HepG2 (cell line): ENCODE measurements around the gene ADAM10. TPM values are rescaled to one million over a fixed set of nuclear protein-coding genes. Genes with fewer than 3 reads are reported as not detected.

Source experiments
- CEBPG ChIP-seq: IDR thresholded peaks from 2 replicates; pipeline ENCODE4 v1.6.1; 2016
- HDAC2 ChIP-seq: sonication (generic); formaldehyde crosslinking; IDR thresholded peaks from 2 replicates; pipeline ENCODE4 v1.4.0; 2020; ENCODE audit warnings: missing genetic modification reagents
- HNRNPUL1 ChIP-seq: fragments of 200-400 bp; formaldehyde crosslinking; IDR thresholded peaks from 2 replicates; pipeline ENCODE4 v1.6.1; 2017; ENCODE audit warnings: low read depth, mild to moderate bottlenecking, low read length, moderate library complexity
- IRX3 ChIP-seq: sonication (generic); formaldehyde crosslinking; IDR thresholded peaks from 2 replicates; pipeline ENCODE4 v1.8.1; 2023; ENCODE audit warnings: mild to moderate bottlenecking, low read depth, missing genetic modification reagents, borderline replicate concordance
- MED8 ChIP-seq: sonication (generic); formaldehyde crosslinking; IDR thresholded peaks from 2 replicates; pipeline ENCODE4 v1.8.1; 2023; ENCODE audit warnings: mild to moderate bottlenecking, missing genetic modification reagents; ENCODE audit not compliant: insufficient replicate concordance
- MTA3 ChIP-seq: sonication (generic); formaldehyde crosslinking; IDR thresholded peaks from 2 replicates; pipeline ENCODE4 v1.4.0; 2020; ENCODE audit warnings: missing genetic modification reagents
- ZNF296 ChIP-seq: sonication (generic); formaldehyde crosslinking; conservative IDR thresholded peaks from 2 replicates; pipeline ENCODE4 v1.5.0; 2020; ENCODE audit warnings: mild to moderate bottlenecking, missing genetic modification reagents
- polyA plus RNA-seq, 8 experiments: library from polyadenylated mRNA; depleted of rRNA in 3 of 8; stranded (reverse) in 7 of 8; unstranded in 1 of 8; fragments of >200 nt; fragmentation: Illumina TruSeq in 4 of 8; extraction: Trizol in 4 of 8; gene quantifications; 2 replicates each; pipeline versions ENCODE4 v1.2.1 to v1.2.3, GENCODE V29; 2011 to 2016; ENCODE audit warnings: low read depth in 4 of 8, missing spikeins in 1 of 8, mixed read lengths in 1 of 8; ENCODE audit not compliant: insufficient read depth in 1 of 8
- total RNA-seq, 5 experiments: library from RNA; depleted of rRNA; stranded (reverse); fragments of >200 nt; fragmentation: Illumina TruSeq; extraction: Trizol; gene quantifications; 2 replicates each; pipeline ENCODE4 v1.2.3, GENCODE V29; 2016; ENCODE audit warnings: low read depth in 1 of 5
- TF ChIP-seq, protein P1 (sequence below): IDR thresholded peaks from 2 replicates; pipeline ENCODE4 v1.6.1; 2016; ENCODE audit warnings: missing biosample characterization, missing genetic modification reagents, low read depth
- TF ChIP-seq, protein P2 (sequence below): fragments of 450-650 bp; IDR thresholded peaks from 2 replicates; pipeline ENCODE4 v1.6.1; 2017
- TF ChIP-seq, protein P3 (sequence below): IDR thresholded peaks from 2 replicates; pipeline ENCODE4 v1.4.0; 2020; ENCODE audit warnings: mild to moderate bottlenecking, missing genetic modification reagents
- TF ChIP-seq, protein P4 (sequence below): sonication (generic); formaldehyde crosslinking; IDR thresholded peaks from 2 replicates; pipeline ENCODE4 v1.8.1; 2023; ENCODE audit warnings: mild to moderate bottlenecking, missing genetic modification reagents
- TF ChIP-seq, protein P5 (sequence below): sonication (generic); formaldehyde crosslinking; conservative IDR thresholded peaks from 2 replicates; pipeline ENCODE4 v1.4.0; 2020; ENCODE audit warnings: missing genetic modification reagents
- TF ChIP-seq, protein P6 (sequence below): sonication (generic); formaldehyde crosslinking; IDR thresholded peaks from 2 replicates; pipeline ENCODE4 v1.5.1; 2020; ENCODE audit warnings: mild to moderate bottlenecking, missing genetic modification reagents

Gene ADAM10
- total and polyA plus RNA-seq, 2 of the 13 experiments (the other 11 are each of a cell fraction or from before 2014, with no cell fraction given): 92.7 to 125 TPM

DNA sequence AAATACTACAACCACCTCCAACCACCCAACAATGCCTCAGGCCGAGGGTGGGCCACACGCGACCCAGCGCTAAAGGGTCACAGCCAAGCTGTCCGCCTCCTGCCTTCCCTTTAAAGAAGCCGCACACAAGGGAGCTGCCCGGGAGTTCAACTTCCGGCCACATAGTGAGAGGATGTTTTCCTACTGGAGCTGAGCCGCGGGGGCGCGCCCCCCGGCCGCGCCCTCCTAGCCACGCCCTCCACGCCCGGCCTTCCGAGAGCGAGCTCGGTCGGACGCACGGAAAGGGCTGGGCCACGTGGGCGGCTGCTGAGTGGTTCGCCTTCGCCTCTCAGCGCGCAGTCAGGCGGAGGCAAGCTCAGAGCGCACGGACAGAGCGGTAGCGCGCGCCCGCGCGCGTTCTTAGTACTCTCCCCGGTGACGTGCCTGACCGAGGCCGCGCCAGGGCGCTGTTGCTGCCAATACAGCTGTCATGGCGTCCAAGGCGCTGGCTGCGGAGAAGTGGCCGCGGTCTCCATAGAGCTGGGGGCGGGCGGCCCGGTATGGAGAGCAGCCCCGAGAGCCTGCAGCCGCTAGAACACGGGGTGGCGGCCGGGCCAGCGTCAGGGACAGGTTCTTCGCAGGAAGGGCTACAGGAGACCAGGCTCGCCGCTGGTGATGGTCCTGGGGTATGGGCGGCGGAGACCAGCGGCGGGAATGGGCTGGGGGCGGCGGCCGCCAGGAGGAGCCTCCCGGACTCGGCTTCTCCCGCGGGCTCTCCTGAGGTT, 21.5 kb upstream of the ADAM10 start, which contains the start of gene MINDY2 (continued):
- TF ChIP-seq MTA3 (no peak), HNRNPUL1 (peak; percentile 79), IRX3 (CRISPR knock-in tag) (no peak), CEBPG (CRISPR knock-in tag) (0 out of 2 replicates have a peak, but pooled peaks have one; percentile 6), HDAC2 (CRISPR knock-in tag) (peak; percentile 32), ZNF296 (CRISPR knock-in tag) (no peak), MED8 (CRISPR knock-in tag) (peak; percentile 80)
- TF ChIP-seq, protein P1, sequence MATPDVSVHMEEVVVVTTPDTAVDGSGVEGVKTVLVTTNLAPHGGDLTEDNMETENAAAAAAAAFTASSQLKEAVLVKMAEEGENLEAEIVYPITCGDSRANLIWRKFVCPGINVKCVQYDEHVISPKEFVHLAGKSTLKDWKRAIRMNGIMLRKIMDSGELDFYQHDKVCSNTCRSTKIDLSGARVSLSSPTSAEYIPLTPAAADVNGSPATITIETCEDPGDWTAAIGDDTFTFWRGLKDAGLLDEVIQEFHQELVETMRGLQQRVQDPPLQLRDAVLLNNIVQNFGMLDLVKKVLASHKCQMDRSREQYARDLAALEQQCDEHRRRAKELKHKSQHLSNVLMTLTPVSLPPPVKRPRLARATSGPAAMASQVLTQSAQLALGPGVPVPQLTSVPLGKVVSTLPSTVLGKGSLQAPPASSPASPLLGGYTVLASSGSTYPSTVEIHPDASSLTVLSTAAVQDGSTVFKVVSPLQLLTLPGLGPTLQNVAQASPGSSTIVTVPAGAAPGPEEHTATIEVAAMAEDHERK (CRISPR knock-in tag): peak; percentile 73; the same call in 1 of the 2 replicates
- TF ChIP-seq, protein P2, sequence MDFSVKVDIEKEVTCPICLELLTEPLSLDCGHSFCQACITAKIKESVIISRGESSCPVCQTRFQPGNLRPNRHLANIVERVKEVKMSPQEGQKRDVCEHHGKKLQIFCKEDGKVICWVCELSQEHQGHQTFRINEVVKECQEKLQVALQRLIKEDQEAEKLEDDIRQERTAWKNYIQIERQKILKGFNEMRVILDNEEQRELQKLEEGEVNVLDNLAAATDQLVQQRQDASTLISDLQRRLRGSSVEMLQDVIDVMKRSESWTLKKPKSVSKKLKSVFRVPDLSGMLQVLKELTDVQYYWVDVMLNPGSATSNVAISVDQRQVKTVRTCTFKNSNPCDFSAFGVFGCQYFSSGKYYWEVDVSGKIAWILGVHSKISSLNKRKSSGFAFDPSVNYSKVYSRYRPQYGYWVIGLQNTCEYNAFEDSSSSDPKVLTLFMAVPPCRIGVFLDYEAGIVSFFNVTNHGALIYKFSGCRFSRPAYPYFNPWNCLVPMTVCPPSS: no peak
- TF ChIP-seq, protein P3, sequence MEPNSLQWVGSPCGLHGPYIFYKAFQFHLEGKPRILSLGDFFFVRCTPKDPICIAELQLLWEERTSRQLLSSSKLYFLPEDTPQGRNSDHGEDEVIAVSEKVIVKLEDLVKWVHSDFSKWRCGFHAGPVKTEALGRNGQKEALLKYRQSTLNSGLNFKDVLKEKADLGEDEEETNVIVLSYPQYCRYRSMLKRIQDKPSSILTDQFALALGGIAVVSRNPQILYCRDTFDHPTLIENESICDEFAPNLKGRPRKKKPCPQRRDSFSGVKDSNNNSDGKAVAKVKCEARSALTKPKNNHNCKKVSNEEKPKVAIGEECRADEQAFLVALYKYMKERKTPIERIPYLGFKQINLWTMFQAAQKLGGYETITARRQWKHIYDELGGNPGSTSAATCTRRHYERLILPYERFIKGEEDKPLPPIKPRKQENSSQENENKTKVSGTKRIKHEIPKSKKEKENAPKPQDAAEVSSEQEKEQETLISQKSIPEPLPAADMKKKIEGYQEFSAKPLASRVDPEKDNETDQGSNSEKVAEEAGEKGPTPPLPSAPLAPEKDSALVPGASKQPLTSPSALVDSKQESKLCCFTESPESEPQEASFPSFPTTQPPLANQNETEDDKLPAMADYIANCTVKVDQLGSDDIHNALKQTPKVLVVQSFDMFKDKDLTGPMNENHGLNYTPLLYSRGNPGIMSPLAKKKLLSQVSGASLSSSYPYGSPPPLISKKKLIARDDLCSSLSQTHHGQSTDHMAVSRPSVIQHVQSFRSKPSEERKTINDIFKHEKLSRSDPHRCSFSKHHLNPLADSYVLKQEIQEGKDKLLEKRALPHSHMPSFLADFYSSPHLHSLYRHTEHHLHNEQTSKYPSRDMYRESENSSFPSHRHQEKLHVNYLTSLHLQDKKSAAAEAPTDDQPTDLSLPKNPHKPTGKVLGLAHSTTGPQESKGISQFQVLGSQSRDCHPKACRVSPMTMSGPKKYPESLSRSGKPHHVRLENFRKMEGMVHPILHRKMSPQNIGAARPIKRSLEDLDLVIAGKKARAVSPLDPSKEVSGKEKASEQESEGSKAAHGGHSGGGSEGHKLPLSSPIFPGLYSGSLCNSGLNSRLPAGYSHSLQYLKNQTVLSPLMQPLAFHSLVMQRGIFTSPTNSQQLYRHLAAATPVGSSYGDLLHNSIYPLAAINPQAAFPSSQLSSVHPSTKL (CRISPR knock-in tag): peak; percentile 69; the same call in 1 of the 2 replicates
- TF ChIP-seq, protein P4, sequence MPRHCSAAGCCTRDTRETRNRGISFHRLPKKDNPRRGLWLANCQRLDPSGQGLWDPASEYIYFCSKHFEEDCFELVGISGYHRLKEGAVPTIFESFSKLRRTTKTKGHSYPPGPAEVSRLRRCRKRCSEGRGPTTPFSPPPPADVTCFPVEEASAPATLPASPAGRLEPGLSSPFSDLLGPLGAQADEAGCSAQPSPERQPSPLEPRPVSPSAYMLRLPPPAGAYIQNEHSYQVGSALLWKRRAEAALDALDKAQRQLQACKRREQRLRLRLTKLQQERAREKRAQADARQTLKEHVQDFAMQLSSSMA (CRISPR knock-in tag): no peak
- TF ChIP-seq, protein P5, sequence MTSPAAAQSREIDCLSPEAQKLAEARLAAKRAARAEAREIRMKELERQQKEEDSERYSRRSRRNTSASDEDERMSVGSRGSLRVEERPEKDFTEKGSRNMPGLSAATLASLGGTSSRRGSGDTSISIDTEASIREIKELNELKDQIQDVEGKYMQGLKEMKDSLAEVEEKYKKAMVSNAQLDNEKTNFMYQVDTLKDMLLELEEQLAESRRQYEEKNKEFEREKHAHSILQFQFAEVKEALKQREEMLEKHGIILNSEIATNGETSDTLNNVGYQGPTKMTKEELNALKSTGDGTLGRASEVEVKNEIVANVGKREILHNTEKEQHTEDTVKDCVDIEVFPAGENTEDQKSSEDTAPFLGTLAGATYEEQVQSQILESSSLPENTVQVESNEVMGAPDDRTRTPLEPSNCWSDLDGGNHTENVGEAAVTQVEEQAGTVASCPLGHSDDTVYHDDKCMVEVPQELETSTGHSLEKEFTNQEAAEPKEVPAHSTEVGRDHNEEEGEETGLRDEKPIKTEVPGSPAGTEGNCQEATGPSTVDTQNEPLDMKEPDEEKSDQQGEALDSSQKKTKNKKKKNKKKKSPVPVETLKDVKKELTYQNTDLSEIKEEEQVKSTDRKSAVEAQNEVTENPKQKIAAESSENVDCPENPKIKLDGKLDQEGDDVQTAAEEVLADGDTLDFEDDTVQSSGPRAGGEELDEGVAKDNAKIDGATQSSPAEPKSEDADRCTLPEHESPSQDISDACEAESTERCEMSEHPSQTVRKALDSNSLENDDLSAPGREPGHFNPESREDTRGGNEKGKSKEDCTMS (CRISPR knock-in tag): no peak
- TF ChIP-seq, protein P6, sequence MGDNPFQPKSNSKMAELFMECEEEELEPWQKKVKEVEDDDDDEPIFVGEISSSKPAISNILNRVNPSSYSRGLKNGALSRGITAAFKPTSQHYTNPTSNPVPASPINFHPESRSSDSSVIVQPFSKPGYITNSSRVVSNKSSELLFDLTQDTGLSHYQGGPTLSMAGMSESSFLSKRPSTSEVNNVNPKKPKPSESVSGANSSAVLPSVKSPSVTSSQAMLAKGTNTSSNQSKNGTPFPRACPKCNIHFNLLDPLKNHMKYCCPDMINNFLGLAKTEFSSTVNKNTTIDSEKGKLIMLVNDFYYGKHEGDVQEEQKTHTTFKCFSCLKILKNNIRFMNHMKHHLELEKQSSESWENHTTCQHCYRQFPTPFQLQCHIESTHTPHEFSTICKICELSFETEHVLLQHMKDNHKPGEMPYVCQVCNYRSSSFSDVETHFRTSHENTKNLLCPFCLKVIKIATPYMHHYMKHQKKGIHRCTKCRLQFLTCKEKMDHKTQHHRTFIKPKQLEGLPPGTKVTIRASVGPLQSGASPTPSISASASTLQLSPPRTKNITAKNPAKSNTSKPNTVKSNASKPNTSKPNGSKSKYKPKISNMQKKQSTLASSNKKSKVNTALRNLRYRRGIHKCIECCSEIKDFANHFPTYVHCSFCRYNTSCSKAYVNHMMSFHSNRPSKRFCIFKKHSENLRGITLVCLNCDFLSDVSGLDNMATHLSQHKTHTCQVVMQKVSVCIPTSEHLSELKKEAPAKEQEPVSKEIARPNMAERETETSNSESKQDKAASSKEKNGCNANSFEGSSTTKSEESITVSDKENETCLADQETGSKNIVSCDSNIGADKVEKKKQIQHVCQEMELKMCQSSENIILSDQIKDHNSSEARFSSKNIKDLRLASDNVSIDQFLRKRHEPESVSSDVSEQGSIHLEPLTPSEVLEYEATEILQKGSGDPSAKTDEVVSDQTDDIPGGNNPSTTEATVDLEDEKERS: no peak
